SJCRH30 (cell line): ENCODE data around the gene ST8SIA4. TPM values are rescaled to one million over a fixed set of nuclear protein-coding genes. Genes with fewer than 3 reads are reported as not detected.

ENCODE experiments used
- DNase-seq, 2 experiments: peaks; one replicate each; pipeline ENCODE4 v3.0.0-alpha.2; 2015 to 2020
- H3K27ac ChIP-seq: fragments of 250-450 bp; sonication (Bioruptor Pico); 2 replicates; pipeline ENCODE4 v1.5.1; 2020; ENCODE audit warnings: mild to moderate bottlenecking, moderate library complexity
- H3K27me3 ChIP-seq: fragments of 250-450 bp; sonication (Bioruptor Pico); 2 replicates; pipeline ENCODE4 v1.5.1; 2020; ENCODE audit warnings: mild to moderate bottlenecking, moderate library complexity
- H3K36me3 ChIP-seq: fragments of 250-450 bp; sonication (Bioruptor Pico); 2 replicates; pipeline ENCODE4 v1.5.1; 2020; ENCODE audit warnings: mild to moderate bottlenecking, moderate library complexity
- H3K4me1 ChIP-seq: fragments of 250-450 bp; sonication (Bioruptor Pico); 2 replicates; pipeline ENCODE4 v1.5.1; 2020; ENCODE audit warnings: mild to moderate bottlenecking, moderate library complexity
- H3K4me3 ChIP-seq: fragments of 250-450 bp; sonication (Bioruptor Pico); 2 replicates; pipeline ENCODE4 v1.5.1; 2020; ENCODE audit warnings: mild to moderate bottlenecking, moderate library complexity
- H3K9me3 ChIP-seq: fragments of 250-450 bp; sonication (Bioruptor Pico); replicated peaks from 2 replicates; pipeline ENCODE4 v1.5.1; 2020; ENCODE audit warnings: mild to moderate bottlenecking, moderate library complexity
- total RNA-seq: library from RNA; depleted of rRNA; stranded (reverse); fragments of >200 nt; shearing (Covaris generic); gene quantifications from 2 replicates; pipeline ENCODE4 v1.2.3, GENCODE V29; 2014

Gene ST8SIA4
- total RNA-seq, 1 experiment from 2014 or later, result 0.73 TPM

GRCh38 chr5:100827481-100827889 lies 75.6 kb downstream of the ST8SIA4 start:
- DNase-seq, result peak; percentile 56 to 69
- H3K9me3 ChIP-seq, result no peaks in the 10 kb centered on the region
- H3K27me3 ChIP-seq, result no peaks in the 10 kb centered on the region
- no peak overlapping the region for H3K4me3 ChIP-seq
- peak overlapping the region; percentile 46 for H3K27ac ChIP-seq
- H3K36me3 ChIP-seq, result no peaks in the 10 kb centered on the region
- H3K4me1 ChIP-seq, result peaks cover 16% of the 10 kb centered on the region

- H3K4me3 ChIP-seq, result no peak overlapping the region
- no peaks in the 10 kb centered on the region for H3K9me3 ChIP-seq
- DNase-seq, result peak in 1 of 2 experiments; percentile 15
- no peak overlapping the region for H3K27ac ChIP-seq
- H3K4me1 ChIP-seq, result peaks cover 16% of the 10 kb centered on the region
- no peaks in the 10 kb centered on the region for H3K27me3 ChIP-seq
- H3K36me3 ChIP-seq, result no peaks in the 10 kb centered on the region
Measured at GRCh38 chr5:100826133-100826532, 76.9 kb downstream of the ST8SIA4 start.

- peaks cover 16% of the 10 kb centered on the region for H3K4me1 ChIP-seq
- H3K36me3 ChIP-seq, result no peaks in the 10 kb centered on the region
- H3K27ac ChIP-seq, result no peak overlapping the region
- no peak overlapping the region for H3K4me3 ChIP-seq
- no peaks in the 10 kb centered on the region for H3K27me3 ChIP-seq
- H3K9me3 ChIP-seq, result no peaks in the 10 kb centered on the region
- DNase-seq, result no peak
Measured at GRCh38 chr5:100824635-100825034, 78.4 kb downstream of the ST8SIA4 start.

GRCh38 chr5:100823812-100824211 lies 79.3 kb downstream of the ST8SIA4 start:
- H3K27ac ChIP-seq, result no peak overlapping the region
- H3K27me3 ChIP-seq, result no peaks in the 10 kb centered on the region
- no peak for DNase-seq
- no peak overlapping the region for H3K4me3 ChIP-seq
- peaks cover 16% of the 10 kb centered on the region for H3K4me1 ChIP-seq
- no peaks in the 10 kb centered on the region for H3K36me3 ChIP-seq
- no peaks in the 10 kb centered on the region for H3K9me3 ChIP-seq

- Histone ChIP-seq H3K4me3 (no peak overlapping the region), H3K4me1 (no peaks in the 10 kb centered on the region; the same call in 1 of the 2 replicates), H3K27me3 (no peaks in the 10 kb centered on the region), H3K9me3 (no peaks in the 10 kb centered on the region), H3K36me3 (no peaks in the 10 kb centered on the region), H3K27ac (no peak overlapping the region)
- DNase-seq, result no peak
Measured at GRCh38 chr5:100821751-100822150, 81.3 kb downstream of the ST8SIA4 start.

GRCh38 chr5:100818340-100818739 lies 84.7 kb downstream of the ST8SIA4 start:
- Histone ChIP-seq H3K27ac (no peak overlapping the region), H3K27me3 (no peaks in the 10 kb centered on the region), H3K4me1 (no peaks in the 10 kb centered on the region), H3K36me3 (no peaks in the 10 kb centered on the region), H3K4me3 (no peak overlapping the region), H3K9me3 (no peaks in the 10 kb centered on the region)
- no peak for DNase-seq

- Histone ChIP-seq H3K9me3 (no peaks in the 10 kb centered on the region), H3K27ac (no peak overlapping the region), H3K36me3 (no peaks in the 10 kb centered on the region), H3K27me3 (no peaks in the 10 kb centered on the region), H3K4me3 (no peak overlapping the region), H3K4me1 (no peaks in the 10 kb centered on the region)
- peak in 1 of 2 experiments; percentile 9 for DNase-seq
Measured at GRCh38 chr5:100803397-100803796, 99.7 kb downstream of the ST8SIA4 start.

GRCh38 chr5:100802208-100802607 lies 100.9 kb downstream of the ST8SIA4 start:
- Histone ChIP-seq H3K36me3 (no peaks in the 10 kb centered on the region), H3K4me1 (no peaks in the 10 kb centered on the region), H3K27me3 (no peaks in the 10 kb centered on the region), H3K9me3 (no peaks in the 10 kb centered on the region), H3K27ac (no peak overlapping the region), H3K4me3 (no peak overlapping the region)
- no peak for DNase-seq

- H3K27ac ChIP-seq, result no peak overlapping the region
- H3K4me1 ChIP-seq, result no peaks in the 10 kb centered on the region
- no peaks in the 10 kb centered on the region for H3K9me3 ChIP-seq
- no peak overlapping the region for H3K4me3 ChIP-seq
- DNase-seq, result no peak
- no peaks in the 10 kb centered on the region for H3K27me3 ChIP-seq
- no peaks in the 10 kb centered on the region for H3K36me3 ChIP-seq
Measured at GRCh38 chr5:100800562-100800961, 102.5 kb downstream of the ST8SIA4 start.

- DNase-seq, result no peak
- H3K27me3 ChIP-seq, result no peaks in the 10 kb centered on the region
- H3K9me3 ChIP-seq, result no peaks in the 10 kb centered on the region
- H3K27ac ChIP-seq, result no peak overlapping the region
- H3K4me3 ChIP-seq, result no peak overlapping the region
- no peaks in the 10 kb centered on the region for H3K4me1 ChIP-seq
- no peaks in the 10 kb centered on the region for H3K36me3 ChIP-seq
Measured at GRCh38 chr5:100799166-100799565, 103.9 kb downstream of the ST8SIA4 start.

- no peaks in the 10 kb centered on the region for H3K36me3 ChIP-seq
- H3K9me3 ChIP-seq, result no peaks in the 10 kb centered on the region
- no peak overlapping the region for H3K27ac ChIP-seq
- no peak overlapping the region for H3K4me3 ChIP-seq
- H3K27me3 ChIP-seq, result no peaks in the 10 kb centered on the region
- DNase-seq, result no peak
- H3K4me1 ChIP-seq, result no peaks in the 10 kb centered on the region
Measured at GRCh38 chr5:100797861-100798260, 105.2 kb downstream of the ST8SIA4 start.

GRCh38 chr5:100796851-100797250 lies 106.2 kb downstream of the ST8SIA4 start:
- no peaks in the 10 kb centered on the region for H3K4me1 ChIP-seq
- H3K4me3 ChIP-seq, result no peak overlapping the region
- DNase-seq, result no peak
- H3K9me3 ChIP-seq, result no peaks in the 10 kb centered on the region
- H3K27ac ChIP-seq, result no peak overlapping the region
- H3K27me3 ChIP-seq, result no peaks in the 10 kb centered on the region
- H3K36me3 ChIP-seq, result no peaks in the 10 kb centered on the region

GRCh38 chr5:100794844-100795243 lies 108.2 kb downstream of the ST8SIA4 start:
- no peaks in the 10 kb centered on the region for H3K27me3 ChIP-seq
- H3K27ac ChIP-seq, result no peak overlapping the region
- H3K4me3 ChIP-seq, result no peak overlapping the region
- DNase-seq, result no peak
- H3K9me3 ChIP-seq, result no peaks in the 10 kb centered on the region
- no peaks in the 10 kb centered on the region for H3K4me1 ChIP-seq
- no peaks in the 10 kb centered on the region for H3K36me3 ChIP-seq

GRCh38 chr5:100794218-100794617 lies 108.9 kb downstream of the ST8SIA4 start:
- Histone ChIP-seq H3K4me3 (no peak overlapping the region), H3K27me3 (no peaks in the 10 kb centered on the region), H3K4me1 (no peaks in the 10 kb centered on the region), H3K36me3 (no peaks in the 10 kb centered on the region), H3K9me3 (no peaks in the 10 kb centered on the region), H3K27ac (no peak overlapping the region)
- no peak for DNase-seq

GRCh38 chr5:100792781-100793180 lies 110.3 kb downstream of the ST8SIA4 start:
- no peak overlapping the region for H3K27ac ChIP-seq

GRCh38 chr5:100791391-100791790 lies 111.7 kb downstream of the ST8SIA4 start:
- Histone ChIP-seq H3K9me3 (no peaks in the 10 kb centered on the region), H3K36me3 (no peaks in the 10 kb centered on the region), H3K4me3 (no peak overlapping the region), H3K27ac (no peak overlapping the region), H3K27me3 (no peaks in the 10 kb centered on the region), H3K4me1 (no peaks in the 10 kb centered on the region)
- DNase-seq, result no peak

More at GRCh38 chr5:100792781-100793180, 110.3 kb downstream of the ST8SIA4 start:
- H3K4me1 ChIP-seq, result no peaks in the 10 kb centered on the region
- no peaks in the 10 kb centered on the region for H3K27me3 ChIP-seq
- no peaks in the 10 kb centered on the region for H3K36me3 ChIP-seq
- DNase-seq, result no peak
- H3K9me3 ChIP-seq, result no peaks in the 10 kb centered on the region
- H3K4me3 ChIP-seq, result no peak overlapping the region
